HG02610 (cell line): ENCODE data around the gene RASGEF1B.
A peak's percentile ranks its signal among the peaks of the same experiment; 100 is the strongest.
"Not testable (repeated sequence)": the region's sequence is repeated elsewhere in the genome, so short reads cannot be mapped to it uniquely, and the experiment has no call there.

Experiments used
- ATAC-seq: cut with Tn5 transposase; IDR thresholded peaks from one replicate; pipeline ENCODE4 v1.9.1; 2021; ENCODE audit warnings: mild to moderate bottlenecking, moderate library complexity; ENCODE audit not compliant: unreplicated experiment

Gene RASGEF1B

DNA sequence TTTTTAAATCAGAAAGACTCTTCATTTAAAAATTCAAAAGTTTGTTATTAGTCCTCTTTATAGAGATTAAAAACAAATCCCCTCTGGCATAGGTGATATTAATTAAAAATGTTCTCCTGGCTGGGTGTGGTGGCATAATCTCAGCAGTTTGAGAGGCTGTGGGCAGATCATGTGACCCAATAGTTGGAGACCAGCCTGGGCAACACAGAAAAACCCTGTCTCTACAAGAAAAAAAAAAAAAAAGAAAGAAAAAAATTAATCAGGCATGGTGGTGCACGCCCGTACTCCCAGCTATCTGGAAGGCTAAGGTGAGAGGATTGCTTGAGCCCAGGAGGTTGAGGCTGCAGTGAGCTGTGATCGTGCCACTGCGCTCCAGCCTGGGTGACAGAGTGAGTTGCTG, 38.9 kb downstream of the RASGEF1B start:
- no peak for ATAC-seq

DNA sequence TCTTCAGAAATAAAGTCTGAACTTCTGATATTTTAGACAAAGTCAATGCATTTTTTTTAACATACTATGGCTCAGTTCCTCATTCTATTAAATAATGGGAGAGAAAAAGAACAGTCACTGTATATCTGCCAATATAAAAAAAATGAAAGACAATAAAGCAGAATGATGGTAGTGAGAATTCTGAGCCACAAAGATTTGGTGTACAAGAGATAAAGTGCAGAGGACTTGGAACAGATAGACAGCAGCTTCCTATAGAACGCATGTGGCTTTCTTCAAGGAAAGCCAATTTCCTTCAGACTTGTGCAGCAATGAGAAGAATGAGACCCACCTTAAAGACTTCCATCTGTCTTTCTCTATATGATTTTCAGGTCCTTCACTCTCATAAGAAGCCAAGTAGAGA, 39.7 kb downstream of the RASGEF1B start:
- ATAC-seq: no peak

DNA sequence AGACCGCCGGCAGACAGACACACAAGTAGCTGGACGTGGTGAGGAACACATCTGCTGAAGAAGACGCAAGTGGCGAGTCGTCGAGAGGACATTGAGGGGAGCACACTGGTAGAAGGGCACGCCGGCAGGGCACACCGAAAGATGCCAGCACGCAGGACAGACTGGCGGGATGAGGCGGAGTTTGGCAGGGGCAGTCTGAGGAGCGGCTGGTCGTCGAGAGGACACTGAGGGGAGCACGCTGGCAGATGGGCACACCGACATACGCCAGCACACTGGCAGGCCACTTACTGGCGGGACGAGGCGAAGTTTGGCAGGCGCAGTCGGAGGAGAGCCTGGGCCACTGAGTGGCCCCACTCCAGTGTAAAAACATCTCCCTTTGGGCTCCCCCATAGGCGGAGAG, 42.1 kb downstream of the RASGEF1B start:
- no peak for ATAC-seq

DNA sequence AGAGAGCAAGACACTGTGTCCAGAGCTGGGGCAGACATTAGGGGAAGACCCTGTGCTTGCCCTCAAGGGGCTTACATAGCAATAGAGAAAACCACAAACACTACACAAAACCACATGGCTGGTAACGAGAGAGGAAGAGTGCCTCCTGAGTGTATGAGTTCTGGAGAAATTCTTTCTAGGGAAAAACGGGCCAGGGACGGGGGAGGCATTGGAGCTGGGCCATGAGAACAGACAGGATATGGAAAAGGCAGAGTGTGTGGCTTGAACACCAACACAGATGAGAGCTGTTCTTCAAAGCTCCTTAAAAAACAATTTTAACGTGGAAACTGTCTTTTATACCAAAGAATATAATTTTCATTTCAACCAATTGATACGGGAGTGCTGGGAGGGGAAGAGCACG, 42.7 kb downstream of the RASGEF1B start:
- ATAC-seq: no peak

DNA sequence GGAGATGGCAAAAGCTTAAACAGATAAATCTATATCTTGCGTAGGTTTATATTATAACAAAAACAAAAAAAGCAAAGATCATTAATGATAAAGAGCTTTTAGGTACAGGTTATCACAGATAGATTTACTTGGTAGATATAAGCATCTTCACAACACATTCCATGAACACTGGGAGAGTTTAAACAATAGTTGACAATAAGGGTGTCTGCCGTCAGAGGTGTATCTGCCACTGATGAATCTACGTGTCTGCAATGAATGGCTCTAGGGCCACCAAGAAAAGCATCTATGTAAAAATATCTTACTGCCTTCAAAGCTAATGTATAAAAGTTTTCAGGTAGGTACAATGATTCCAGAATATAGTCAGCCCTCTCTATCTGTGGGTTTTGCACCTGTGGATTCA, 43.7 kb downstream of the RASGEF1B start:
- ATAC-seq: no peak

DNA sequence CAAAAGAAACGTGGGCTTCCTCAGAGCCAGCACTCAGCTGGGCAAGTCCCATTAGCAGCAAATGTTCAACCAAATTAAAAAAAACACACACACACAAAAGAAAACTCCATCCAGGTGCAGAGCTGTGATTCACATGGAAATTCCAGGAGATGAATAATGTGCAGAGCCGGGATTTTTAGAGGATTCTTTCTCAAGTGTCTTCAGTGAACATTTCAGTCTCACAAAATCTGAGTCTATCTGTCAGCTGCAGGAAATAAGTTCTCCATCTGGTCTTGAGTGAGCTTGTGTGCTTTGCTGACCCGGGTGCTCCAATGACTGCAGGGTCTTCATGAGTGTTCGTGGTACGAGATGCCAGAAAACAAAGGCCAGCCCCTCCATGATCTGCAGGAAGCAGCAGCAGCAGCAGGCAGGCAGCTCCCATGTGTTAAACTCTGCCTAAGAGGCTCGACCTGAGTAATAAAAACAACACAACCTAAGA, 44.3 kb downstream of the RASGEF1B start:
- ATAC-seq: no peak

DNA sequence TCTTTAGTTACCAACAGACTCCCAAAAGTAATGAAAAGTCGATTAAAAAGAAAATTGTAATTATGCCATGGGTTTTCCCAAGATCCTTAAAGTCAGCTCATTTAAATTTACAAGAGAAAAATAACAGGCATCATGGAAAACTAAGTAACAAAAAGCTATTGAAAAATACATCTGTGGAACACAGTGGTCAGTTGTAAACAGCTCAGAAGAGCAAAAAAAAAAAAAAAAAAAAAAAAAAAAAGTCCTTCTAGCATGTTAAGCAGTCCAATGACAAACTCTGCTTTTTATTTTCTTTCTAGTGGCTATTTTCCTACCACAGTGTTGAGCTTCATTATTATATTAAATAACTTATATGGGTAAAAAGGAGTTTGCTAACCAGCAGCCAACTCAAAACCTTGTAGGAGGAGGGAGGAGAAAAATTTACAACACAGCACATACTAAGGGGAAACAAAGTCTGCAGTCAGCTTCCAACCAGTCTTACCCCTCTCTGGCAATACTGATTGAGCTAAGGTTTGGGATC, 44.9 kb downstream of the RASGEF1B start:
- ATAC-seq: no peak

DNA sequence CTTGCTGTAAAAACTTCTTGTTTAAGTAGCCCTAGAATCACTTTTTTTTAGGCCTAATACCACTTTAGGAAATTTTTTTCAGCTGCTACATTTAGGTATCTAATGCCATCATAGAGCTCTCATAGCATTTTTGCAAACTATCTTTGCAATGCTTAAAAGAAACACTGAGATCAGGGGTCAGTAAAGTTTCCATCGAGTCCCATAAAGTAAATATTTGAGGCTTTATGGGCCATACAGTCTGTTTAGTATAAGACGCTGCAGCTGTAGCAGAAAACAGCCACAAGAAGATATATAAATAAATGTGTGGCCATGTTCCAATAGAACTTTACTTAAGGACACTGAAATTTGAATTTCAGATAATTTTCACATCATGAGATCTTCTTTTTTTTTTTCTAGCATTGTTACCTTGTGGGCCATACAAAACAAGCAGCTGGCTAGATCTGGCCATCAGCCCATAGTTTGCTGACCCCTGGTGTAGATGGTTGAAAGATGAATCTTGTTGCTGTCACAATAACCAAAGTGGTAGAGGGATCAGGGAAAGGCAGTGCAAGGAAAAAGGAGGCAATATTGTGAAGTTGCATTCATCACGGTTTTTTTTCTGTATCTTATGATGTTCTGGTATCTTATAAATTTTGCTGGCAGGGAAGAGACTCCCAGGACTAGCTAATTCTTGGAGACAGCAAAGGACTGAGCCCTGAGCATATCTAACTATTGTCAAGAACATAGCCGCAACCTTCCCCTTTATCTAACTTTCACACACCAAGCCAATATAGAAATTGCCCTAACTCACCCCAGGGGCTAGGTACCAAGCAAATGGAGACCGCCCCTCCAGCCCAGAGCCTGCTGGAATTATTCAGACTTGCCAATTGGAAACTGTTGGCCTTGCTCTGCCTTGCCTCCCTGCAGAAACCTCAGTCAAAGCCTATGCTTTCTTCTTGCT, 46.6 kb downstream of the RASGEF1B start:
- ATAC-seq: no peak

DNA sequence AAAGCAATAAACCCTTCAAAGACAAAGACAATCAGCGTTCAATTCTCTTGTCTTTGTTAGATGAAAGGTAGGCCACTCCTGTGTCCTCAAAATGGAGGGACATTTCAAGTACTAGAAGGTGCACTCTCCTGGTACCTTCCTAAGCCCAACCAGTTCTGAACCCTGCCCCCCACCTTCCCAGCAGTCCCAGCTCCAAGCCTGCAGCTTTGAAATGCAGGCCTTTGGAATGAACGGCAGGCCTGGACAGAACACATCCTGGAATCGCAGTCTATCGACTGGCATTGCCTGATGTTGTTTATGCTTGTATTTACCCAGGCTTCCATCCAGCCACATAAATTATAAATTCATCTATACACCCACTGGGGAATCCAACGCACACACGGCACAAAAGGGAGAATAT, 47.4 kb downstream of the RASGEF1B start:
- no peak for ATAC-seq

DNA sequence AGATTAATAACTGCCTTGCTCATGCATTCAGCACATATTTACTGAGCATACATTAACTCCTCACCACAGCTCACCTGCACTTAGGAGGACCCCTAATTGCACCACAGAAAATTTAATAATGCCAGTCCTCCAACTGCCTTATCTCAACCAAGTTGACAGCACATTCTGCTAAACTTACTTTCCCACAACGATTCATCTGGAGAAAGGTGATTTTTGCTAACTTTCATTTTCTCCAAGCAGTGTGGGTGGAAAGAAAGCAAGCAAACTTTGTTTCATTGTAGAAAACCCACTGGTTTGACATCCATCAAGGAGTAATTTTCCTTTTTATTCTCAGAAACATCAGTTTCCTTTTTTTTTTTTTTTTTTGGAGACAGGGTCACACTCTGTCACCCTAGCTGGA, 49.1 kb downstream of the RASGEF1B start:
- peak; percentile 49 for ATAC-seq

DNA sequence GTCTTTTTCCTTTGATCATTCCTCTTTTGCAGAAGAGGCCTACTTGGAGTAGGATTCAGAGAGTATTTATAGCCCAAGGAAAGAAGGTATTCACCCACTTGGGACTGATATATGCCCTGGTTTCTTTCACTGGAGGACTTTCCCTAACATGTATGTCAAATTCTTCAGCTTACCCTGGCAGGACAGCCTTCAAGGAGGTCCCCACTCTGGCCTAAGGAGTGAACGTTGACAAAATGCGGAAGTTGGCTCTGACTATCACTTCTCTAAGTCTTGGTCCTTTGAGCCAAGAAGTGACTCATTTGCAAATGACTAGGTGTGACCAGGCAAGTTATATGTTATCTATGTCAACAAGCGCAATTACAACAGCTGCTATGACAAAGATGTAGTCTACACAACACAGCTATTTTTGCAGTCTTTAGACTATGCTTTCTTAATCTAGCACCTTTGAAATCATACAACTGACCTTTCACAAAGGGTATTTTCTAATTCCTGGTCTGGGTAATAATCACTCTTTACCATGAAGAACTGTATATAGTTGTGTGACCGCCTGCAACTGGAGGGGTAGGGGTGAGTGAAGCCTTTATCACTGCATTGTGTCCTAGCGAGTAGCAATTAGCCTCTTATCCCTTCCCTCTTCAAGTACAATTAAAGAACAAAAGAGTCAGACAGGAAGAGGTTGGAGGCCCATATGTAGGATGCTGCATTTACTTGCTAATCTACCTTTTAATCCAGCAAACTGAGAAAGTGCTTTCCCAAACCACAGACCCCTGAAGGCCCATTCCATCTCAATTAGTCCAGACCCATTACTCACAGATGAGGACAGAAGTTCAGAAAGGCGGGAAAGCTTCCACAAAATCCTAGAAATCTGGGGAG, 50.1 kb downstream of the RASGEF1B start:
- ATAC-seq: peak; percentile 98

DNA sequence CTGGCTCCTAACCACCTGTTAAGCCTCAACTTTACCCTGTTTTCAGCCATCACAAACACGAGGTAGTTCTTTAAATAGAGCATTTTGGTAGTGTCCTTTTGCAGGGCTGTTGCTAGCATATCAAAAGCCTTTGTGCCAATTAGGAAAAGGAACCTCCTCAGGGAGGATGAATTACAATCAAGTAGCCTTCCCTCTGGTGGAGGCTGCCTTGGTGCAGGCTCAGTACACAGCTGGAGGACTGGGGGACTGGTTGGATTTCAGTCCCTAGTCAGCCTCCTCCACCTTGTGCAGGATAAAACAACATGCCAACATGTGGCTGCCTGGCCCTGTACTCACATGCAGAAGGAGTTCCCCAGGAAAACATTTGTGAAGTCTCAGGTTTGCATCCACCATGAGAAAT, 53.1 kb downstream of the RASGEF1B start:
- no peak for ATAC-seq

DNA sequence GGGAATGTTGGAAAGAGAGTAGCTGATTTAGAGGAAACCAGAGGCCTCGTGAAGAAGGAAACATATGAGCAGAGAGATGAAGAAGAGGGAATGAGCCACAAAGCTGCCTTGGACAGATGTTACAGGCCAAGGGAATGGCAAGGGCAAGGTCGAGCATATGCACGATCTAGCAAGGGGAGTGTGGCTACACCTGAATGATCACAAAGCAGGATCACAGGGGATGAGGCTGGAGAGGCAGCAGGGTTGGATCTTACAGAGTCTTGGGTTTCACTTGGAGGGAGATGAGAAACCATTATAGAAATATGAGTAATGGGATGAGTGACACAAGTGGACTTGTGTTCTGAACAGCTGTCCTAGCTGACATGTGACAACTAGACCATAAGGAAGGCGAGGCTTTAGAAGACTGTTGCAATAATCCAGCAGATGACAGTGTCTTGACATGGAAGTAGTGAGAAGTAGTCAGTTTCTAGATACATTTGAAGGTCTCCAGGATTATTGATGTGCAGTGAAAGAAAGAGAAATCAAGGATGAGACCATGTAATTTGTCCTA, 58.7 kb downstream of the RASGEF1B start:
- ATAC-seq: no peak

DNA sequence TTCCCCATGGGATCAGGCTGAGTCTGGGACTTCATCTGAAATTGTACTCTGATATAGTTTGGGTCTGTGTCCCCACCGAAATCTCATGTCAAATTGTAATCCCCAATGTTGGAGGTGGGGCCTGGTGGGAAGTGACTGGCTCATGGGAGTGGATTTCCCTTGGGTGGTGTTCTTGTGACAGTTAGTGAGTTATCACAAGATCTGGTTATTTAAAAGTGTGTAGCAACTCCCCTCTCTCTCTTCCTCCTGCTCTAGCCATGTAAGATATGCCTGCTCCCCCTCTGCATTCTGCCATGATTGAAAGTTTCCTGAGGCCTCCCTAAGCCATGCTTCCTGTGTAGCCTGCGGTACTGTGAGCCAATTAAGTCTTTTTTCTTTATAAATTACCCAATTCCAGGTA, 61.0 kb downstream of the RASGEF1B start:
- no peak for ATAC-seq

DNA sequence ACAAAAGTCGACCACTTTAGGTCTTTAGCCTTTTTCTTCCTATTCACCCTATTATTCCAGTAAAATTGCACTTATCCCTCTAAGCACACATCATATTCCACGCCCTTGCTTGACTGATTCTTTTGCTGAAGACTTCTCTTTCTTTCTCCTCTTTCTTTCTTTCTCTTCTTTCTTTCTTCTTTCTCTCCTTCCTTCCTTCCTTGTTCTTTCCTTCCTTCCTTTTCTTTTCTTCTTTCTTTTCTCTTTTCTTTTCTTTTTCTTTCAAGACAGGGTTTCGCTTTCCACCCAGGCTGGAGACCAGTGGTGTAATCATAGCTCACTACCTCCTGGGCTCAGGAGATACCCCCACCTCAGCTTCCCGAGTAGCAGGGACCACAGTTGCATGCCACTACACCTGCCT, 61.9 kb downstream of the RASGEF1B start:
- ATAC-seq: no peak

DNA sequence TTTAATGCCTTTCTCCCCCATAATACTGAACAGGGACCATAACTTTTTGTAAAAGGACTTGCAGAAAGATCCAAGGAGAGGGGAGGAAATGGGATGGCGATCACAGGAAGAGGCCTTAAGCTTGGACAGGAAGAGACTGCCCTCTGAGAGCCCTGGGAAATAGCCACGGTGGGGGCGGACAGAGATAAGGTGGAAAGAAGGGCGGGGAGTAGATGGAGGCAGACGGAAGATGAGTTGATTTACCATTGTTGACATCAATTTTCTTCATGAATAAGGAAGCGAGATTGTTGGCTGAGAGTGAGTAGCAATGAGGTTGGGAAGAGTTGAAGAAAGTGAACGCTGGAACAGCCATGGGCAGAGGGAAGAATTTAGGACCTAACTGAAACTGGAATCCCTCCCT, 63.4 kb downstream of the RASGEF1B start:
- ATAC-seq: no peak

DNA sequence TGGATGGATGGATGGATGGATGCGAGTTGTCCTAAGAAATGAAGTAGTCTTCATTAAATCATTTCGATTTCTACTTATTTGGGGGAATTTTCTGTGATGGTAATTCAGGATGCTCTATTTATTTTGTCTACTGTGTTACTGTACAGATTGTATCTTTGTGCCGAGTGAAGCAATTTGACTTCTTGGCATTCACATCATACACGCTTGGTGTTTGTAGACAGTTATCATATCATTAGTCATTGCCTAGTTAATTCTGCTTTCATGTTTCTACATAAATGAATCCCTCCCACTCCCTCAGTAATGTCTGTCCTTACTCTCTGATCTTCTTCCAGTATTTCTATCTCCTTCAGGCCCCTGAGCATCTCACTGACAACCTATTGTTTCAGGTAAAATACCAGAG, 64.0 kb downstream of the RASGEF1B start:
- ATAC-seq: no peak

DNA sequence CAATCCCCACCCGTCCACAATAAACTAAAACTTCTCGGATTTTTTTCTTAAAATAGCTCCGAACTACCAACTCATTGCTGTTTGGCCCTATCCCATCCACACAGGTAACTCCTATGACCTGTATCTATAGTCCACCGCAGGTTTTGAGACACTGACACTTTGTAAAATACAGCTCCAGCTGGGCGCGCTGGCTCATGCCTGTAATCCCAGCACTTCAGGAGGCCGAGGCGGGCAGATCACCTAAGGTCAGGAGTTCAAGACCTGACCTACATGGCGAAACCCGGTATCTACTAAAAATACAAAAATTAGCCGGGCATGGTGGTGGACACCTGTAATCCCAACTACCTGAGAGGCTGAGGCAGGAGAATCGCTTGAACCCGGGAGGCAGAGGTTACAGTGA, 65.2 kb downstream of the RASGEF1B start:
- ATAC-seq: not testable (repeated sequence)

DNA sequence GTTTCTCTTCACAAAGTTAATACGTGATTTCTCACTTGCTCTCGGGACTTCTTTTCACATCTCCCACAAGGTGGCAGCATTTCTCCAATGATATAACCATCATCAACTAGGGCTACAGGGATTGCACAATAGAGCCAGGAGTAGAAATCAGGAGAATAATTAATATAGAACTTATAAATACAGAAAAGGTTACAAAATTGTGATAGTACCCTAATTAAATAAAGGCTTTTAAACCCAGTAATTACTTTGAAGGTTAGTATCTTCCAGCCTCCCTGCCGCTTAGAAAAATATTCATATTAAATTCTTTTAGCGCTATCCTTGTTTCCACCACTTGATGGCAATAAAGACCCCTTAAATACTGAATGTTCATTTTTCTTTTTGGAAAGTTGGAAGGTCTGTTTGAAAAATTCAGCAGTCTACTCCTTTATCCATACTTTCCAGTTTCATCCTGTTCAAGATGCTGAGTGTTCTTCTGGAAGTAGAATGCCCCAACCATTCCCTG, 65.8 kb downstream of the RASGEF1B start:
- peak; percentile 80 for ATAC-seq

DNA sequence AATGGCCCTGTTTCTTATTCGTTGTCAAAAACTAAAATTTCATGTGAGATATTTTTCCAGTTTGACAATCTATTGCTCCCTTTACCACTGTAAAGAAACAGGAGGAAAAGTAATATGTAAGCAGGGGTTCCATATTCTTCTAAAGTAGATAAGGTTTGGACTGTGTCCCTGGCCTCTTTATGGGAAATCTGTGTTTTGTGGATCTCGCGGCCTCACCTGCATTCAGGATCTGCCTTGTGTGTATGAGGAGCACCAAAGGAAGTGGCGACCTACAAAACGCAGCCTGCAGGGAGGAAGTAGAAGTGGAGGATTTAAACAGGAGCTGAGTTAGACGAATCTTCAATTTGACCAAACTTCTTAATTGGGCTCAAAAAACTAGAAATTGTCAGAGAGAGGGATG, 67.0 kb downstream of the RASGEF1B start:
- ATAC-seq: no peak

DNA sequence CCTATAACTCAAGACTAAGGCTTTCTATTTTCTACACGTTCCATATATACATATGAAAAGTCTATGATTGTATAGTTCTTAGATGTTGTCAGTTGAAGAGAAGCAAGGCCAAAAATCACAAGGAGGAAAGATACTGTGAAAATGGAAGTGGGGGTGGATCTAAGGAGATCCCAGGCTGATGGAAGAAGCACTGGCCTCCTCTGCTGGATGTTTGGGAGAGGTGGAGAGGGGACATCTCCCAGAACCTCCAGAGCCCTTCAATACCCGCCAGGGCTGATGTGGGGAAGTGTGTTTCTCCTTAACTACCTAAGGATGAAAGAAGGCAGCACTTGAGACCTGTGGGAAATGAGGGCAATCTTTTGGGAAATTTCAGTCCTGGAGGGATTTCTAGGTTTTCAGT, 67.4 kb downstream of the RASGEF1B start:
- ATAC-seq: no peak
